Activated T-cell treated with anti-CD3 and anti-CD28 coated beads for 48 hours (primary cell): ENCODE data around the gene RPL36A.

Experiments used
- DNase-seq: peaks from one replicate; pipeline ENCODE4 v3.0.0-alpha.2; 2020; ENCODE audit warnings: low read depth

RPL36A gene

DNA sequence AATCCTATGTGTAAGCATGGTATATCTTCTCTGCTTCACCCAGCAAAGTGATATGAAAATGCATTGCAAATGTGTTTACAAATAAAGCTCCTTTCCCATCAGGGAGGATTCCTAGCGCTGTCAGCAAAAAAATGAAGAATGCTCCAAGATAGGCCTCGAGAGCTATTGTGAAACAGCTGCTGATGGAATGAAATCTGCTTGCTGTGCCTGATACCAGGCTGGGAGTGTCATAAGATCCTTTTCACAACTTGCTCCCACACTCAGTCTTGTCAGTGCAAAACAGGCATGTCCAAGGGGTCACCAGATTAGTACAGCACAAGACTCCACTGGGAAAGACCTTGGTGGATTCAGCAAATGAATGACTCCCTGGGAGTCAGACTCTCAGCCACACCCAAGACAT, 51.3 kb downstream of the RPL36A start:
- DNase-seq, result no peak
